SK-N-SH (cell line): ENCODE data around the gene KCNC3. TPM values are rescaled to one million over a fixed set of nuclear protein-coding genes. Genes with fewer than 3 reads are reported as not detected.

Experiments
- CTCF ChIA-PET: fragments of 300-600, 350-600 bp; formaldehyde crosslinking; extraction: SDS; loops from one replicate; lab custom pipeline; 2021; lab: Yijun Ruan, JAX
- POLR2A ChIA-PET: fragments of 350-600 bp; sonication (Branson Sonifier 250); formaldehyde crosslinking; extraction: SDS; loops from one replicate; lab custom pipeline; 2020; ENCODE audit warnings: antibody characterized with exemption, inconsistent platforms; lab: Yijun Ruan, JAX
- DNase-seq: peaks from one replicate; pipeline ENCODE4 v3.0.0; 2012
- H2AFZ ChIP-seq: fragments of 200-600 bp; sonication (generic); 2 replicates; pipeline ENCODE4 v1.8.1; 2016; ENCODE audit warnings: antibody characterized with exemption, mild to moderate bottlenecking, low read depth
- H3F3A ChIP-seq: fragments of 200-600 bp; sonication (generic); replicated peaks from 2 replicates; pipeline ENCODE3; 2016; ENCODE audit warnings: antibody characterized with exemption, mild to moderate bottlenecking; ENCODE audit not compliant: insufficient read depth
- H3K27ac ChIP-seq, 2 experiments: fragments of 200-500 bp in 1 of 2; fragments of 200-600 bp in 1 of 2; sonication (Bioruptor generic) in 1 of 2; sonication (generic), shearing (Covaris generic) in 1 of 2; 2 replicates each; pipeline versions ENCODE4 v1.5.1 to v1.6.1; 2014 to 2016; ENCODE audit warnings: low read depth in 2 of 2, inconsistent platforms in 1 of 2, low read length in 1 of 2, mild to moderate bottlenecking in 1 of 2, mixed read lengths in 1 of 2
- H3K27me3 ChIP-seq: fragments of 200-600 bp; sonication (generic), shearing (Covaris generic); 2 replicates; pipeline ENCODE4 v1.6.1; 2016; ENCODE audit warnings: mixed run types; ENCODE audit not compliant: insufficient read depth
- H3K36me3 ChIP-seq, 2 experiments: fragments of 200-500 bp in 1 of 2; fragments of 200-600 bp in 1 of 2; sonication (Bioruptor generic) in 1 of 2; sonication (generic) in 1 of 2; replicated peaks in 1 of 2; 2 replicates each; pipeline versions ENCODE3 to v1.5.1; 2014 to 2016; ENCODE audit warnings: low read length in 1 of 2, mild to moderate bottlenecking in 1 of 2; ENCODE audit not compliant: insufficient read depth in 2 of 2, control insufficient read depth in 1 of 2
- H3K4me1 ChIP-seq, 2 experiments: fragments of 200-500 bp in 1 of 2; fragments of 200-600 bp in 1 of 2; sonication (Bioruptor generic) in 1 of 2; sonication (generic), shearing (Covaris generic) in 1 of 2; 2 replicates each; pipeline versions ENCODE4 v1.5.1 to v1.6.1; 2014 to 2016; ENCODE audit warnings: low read depth in 1 of 2, low read length in 1 of 2, mixed run types in 1 of 2; ENCODE audit not compliant: insufficient read depth in 2 of 2, control insufficient read depth in 1 of 2
- H3K4me2 ChIP-seq: fragments of 200-600 bp; sonication (generic), shearing (Covaris generic); 2 replicates; pipeline ENCODE4 v1.6.1; 2017; ENCODE audit warnings: mixed run types
- H3K4me3 ChIP-seq, 2 experiments: fragments of 200-500 bp in 1 of 2; fragments of 200-600 bp in 1 of 2; sonication (Bioruptor generic) in 1 of 2; sonication (generic), shearing (Covaris generic) in 1 of 2; 2 replicates each; pipeline versions ENCODE4 v1.5.1 to v1.8.1; 2014 to 2016; ENCODE audit warnings: low read depth in 2 of 2, inconsistent platforms in 1 of 2, low read length in 1 of 2, mild to moderate bottlenecking in 1 of 2, mixed read lengths in 1 of 2, moderate library complexity in 1 of 2
- H3K79me2 ChIP-seq: fragments of 200-600 bp; sonication (generic); 2 replicates; pipeline ENCODE4 v1.8.1; 2017; ENCODE audit warnings: mild to moderate bottlenecking; ENCODE audit not compliant: insufficient read depth
- H3K9ac ChIP-seq: fragments of 200-600 bp; sonication (generic); 2 replicates; pipeline ENCODE4 v1.6.1; 2017; ENCODE audit warnings: mixed run types
- H3K9me2 ChIP-seq: fragments of 200-600 bp; sonication (generic); 2 replicates; pipeline ENCODE4 v1.6.1; 2017; ENCODE audit warnings: mixed run types
- H3K9me3 ChIP-seq: fragments of 200-600 bp; sonication (generic); 2 replicates; pipeline ENCODE4 v1.6.1; 2017; ENCODE audit warnings: mixed run types, mild to moderate bottlenecking, moderate library complexity
- H4K20me1 ChIP-seq: fragments of 200-600 bp; sonication (generic); 2 replicates; pipeline ENCODE4 v1.6.1; 2017; ENCODE audit warnings: mild to moderate bottlenecking, mixed run types; ENCODE audit not compliant: insufficient read depth
- FOXM1 ChIP-seq: IDR thresholded peaks from 2 replicates; pipeline ENCODE4 v1.4.0; 2012; ENCODE audit warnings: low read depth, mild to moderate bottlenecking
- GATA2 ChIP-seq: sonication (generic); formaldehyde crosslinking; IDR thresholded peaks from 2 replicates; pipeline ENCODE4 v1.5.0; 2020; ENCODE audit warnings: mild to moderate bottlenecking, missing genetic modification reagents
- MEF2A ChIP-seq: IDR thresholded peaks from 2 replicates; pipeline ENCODE4 v1.4.0; 2012; ENCODE audit warnings: low read depth, borderline replicate concordance
- RCOR1 ChIP-seq: fragments of 150-350 bp; IDR thresholded peaks from 2 replicates; pipeline ENCODE4 v1.6.1; 2017; ENCODE audit warnings: antibody characterized with exemption, low read length
- SMC3 ChIP-seq: IDR thresholded peaks from 2 replicates; pipeline ENCODE4 v1.6.1; 2012; ENCODE audit warnings: low read depth, low read length, improper control_type of control experiment
- TAF1 ChIP-seq: IDR thresholded peaks from 2 replicates; pipeline ENCODE4 v1.6.1; 2012; ENCODE audit warnings: low read depth, mild to moderate bottlenecking, low read length, moderate library complexity, borderline replicate concordance
- TCF12 ChIP-seq: IDR thresholded peaks from 2 replicates; pipeline ENCODE4 v1.4.0; 2012
- TEAD4 ChIP-seq: IDR thresholded peaks from 2 replicates; pipeline ENCODE4 v1.4.0; 2012; ENCODE audit warnings: mild to moderate bottlenecking, borderline replicate concordance; ENCODE audit not compliant: insufficient read depth
- WGBS: methylation state at CpG from one replicate; pipeline ENCODE4 v1.1.6; 2017; ENCODE audit warnings: low lambda C conversion rate; 5-methylcytosine and 5-hydroxymethylcytosine counted together
- polyA plus RNA-seq, 3 experiments: library from polyadenylated mRNA; depleted of rRNA; stranded (reverse); fragments of >200 nt; gene quantifications; 2 replicates each; pipeline ENCODE4 v1.2.3, GENCODE V29; 2012
- TF ChIP-seq, protein P1 (sequence below): fragments of 200-600 bp; sonication (generic); IDR thresholded peaks from 2 replicates; pipeline ENCODE4 v1.6.1; 2017; ENCODE audit warnings: antibody characterized with exemption, mild to moderate bottlenecking, moderate library complexity
- TF ChIP-seq, protein P2 (sequence below): IDR thresholded peaks from 2 replicates; pipeline ENCODE4 v1.4.0; 2012; ENCODE audit warnings: low read depth, borderline replicate concordance
- TF ChIP-seq, protein P3 (sequence below): fragments of 150-350 bp; IDR thresholded peaks from 2 replicates; pipeline ENCODE4 v1.6.1; 2017; ENCODE audit warnings: antibody characterized with exemption, low read length, low read depth, borderline replicate concordance
- TF ChIP-seq, protein P4 (sequence below): IDR thresholded peaks from 2 replicates; pipeline ENCODE4 v1.6.1; 2012; ENCODE audit warnings: mild to moderate bottlenecking, low read depth, low read length, moderate library complexity
- TF ChIP-seq, protein P5 (sequence below): fragments of 150-350 bp; IDR thresholded peaks from 2 replicates; pipeline ENCODE4 v1.6.1; 2016; ENCODE audit warnings: mild to moderate bottlenecking, low read depth, low read length

KCNC3 gene
- polyA plus RNA-seq, 1 of the 3 experiments (the other 2 are of a cell fraction), result 0.30 TPM

DNA sequence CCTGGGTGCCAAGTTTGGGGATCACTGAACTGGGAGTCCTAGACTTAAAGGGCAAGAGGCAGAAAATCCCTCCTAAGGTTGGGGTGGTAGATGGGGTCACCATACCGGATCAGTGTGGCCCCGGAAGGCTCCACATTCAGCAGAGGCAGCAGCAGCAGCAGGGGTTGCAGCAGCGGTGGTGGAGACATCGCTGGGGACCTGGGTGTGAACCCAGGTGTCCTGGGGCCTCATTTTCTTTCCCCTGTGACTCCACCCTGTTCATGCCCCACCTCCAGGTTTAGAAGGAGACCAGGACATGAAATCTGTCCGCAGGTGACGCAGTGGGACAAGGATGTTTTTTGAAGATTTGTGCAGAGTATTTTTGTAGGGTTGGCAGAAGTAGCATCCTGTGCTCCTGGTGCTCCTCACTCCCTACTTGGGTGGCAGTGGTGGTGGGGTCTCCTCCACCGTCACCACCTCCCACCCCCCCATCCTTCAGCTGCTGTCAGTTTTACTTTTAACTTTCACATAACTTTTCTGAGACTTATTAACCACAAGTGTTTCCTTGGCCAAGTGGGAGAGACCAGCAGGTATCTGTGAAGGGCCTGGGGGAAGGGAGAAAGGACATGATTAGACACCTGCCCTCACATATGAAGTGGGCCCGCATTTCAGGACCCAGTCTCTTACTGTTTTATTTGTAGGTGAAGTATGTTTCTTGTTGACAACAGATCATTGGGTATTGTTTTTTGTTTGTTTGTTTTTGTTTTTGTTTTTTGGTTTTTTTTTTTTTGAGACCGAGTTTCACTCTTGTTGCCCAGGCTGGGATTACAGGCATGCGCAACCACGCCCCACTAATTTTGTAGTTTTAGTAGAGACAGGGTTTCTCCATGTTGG lies 36.5 kb upstream of the KCNC3 start, which contains the start of gene NAPSA (continued):
- TF ChIP-seq, protein P1, sequence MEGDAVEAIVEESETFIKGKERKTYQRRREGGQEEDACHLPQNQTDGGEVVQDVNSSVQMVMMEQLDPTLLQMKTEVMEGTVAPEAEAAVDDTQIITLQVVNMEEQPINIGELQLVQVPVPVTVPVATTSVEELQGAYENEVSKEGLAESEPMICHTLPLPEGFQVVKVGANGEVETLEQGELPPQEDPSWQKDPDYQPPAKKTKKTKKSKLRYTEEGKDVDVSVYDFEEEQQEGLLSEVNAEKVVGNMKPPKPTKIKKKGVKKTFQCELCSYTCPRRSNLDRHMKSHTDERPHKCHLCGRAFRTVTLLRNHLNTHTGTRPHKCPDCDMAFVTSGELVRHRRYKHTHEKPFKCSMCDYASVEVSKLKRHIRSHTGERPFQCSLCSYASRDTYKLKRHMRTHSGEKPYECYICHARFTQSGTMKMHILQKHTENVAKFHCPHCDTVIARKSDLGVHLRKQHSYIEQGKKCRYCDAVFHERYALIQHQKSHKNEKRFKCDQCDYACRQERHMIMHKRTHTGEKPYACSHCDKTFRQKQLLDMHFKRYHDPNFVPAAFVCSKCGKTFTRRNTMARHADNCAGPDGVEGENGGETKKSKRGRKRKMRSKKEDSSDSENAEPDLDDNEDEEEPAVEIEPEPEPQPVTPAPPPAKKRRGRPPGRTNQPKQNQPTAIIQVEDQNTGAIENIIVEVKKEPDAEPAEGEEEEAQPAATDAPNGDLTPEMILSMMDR, result no peak
- TF ChIP-seq FOXM1 (no peak), TEAD4 (no peak), SMC3 (no peak)
- TF ChIP-seq, protein P2, sequence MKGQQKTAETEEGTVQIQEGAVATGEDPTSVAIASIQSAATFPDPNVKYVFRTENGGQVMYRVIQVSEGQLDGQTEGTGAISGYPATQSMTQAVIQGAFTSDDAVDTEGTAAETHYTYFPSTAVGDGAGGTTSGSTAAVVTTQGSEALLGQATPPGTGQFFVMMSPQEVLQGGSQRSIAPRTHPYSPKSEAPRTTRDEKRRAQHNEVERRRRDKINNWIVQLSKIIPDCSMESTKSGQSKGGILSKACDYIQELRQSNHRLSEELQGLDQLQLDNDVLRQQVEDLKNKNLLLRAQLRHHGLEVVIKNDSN, result no peak
- TF ChIP-seq, protein P3, sequence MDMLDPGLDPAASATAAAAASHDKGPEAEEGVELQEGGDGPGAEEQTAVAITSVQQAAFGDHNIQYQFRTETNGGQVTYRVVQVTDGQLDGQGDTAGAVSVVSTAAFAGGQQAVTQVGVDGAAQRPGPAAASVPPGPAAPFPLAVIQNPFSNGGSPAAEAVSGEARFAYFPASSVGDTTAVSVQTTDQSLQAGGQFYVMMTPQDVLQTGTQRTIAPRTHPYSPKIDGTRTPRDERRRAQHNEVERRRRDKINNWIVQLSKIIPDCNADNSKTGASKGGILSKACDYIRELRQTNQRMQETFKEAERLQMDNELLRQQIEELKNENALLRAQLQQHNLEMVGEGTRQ, result no peak

DNA sequence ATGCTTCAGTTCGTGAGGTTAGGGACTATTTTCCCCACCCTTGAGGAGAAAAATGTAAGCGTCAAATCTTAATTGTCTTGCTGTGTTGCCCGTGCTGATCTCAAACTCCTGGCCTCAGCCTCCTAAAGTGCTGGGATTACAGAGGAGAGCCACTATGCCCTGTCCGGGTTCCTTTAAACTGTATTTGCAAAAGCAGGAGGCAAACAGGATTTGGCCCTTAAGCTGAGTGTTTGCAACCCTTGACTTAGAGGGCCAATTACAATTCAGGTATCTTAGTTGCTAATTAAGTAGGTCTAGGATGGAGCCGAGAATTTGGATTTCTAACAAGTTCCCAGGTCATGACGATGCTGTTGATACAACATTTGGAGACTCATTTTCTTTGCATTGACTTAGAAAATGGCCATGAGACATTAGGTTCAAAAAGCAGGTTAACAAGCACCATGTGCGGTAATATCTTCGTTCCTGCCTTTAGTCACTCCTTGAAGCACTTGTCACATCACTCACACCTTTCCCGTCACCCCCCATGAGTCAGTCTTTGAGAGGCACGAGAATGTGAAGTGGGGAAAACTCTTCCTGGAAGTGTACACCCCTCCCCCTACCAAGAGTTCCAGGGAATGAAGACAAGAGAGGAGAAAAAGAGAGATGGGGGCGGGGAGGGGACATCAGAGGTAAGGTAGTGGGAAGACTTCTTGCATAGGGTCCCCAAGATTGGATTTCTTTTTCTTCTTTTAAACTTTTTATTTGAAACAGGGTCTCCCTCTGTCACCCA lies 33.7 kb upstream of the KCNC3 start:
- Histone ChIP-seq H3K9me2 (no peaks in the 10 kb centered on the region), H2AFZ (no peak overlapping the region), H3K4me2 (no peak overlapping the region), H3K79me2 (no peaks in the 10 kb centered on the region), H3K4me1 (peaks cover 0 to 4% of the 10 kb centered on the region in 2 experiments; a peak in 1 of 4 replicates), H3F3A (no peaks in the 10 kb centered on the region), H3K4me3 (no peak overlapping the region), H3K27me3 (no peaks in the 10 kb centered on the region), H3K9ac (no peak overlapping the region), H3K27ac (no peak overlapping the region), H3K9me3 (no peaks in the 10 kb centered on the region), H3K36me3 (no peaks in the 10 kb centered on the region), H4K20me1 (no peaks in the 10 kb centered on the region)
- CTCF ChIA-PET, result interaction anchor here (1.9 to 2.4 kb wide), 2 partner anchors 98 kb away, joined by 5 to 8 read pairs; no protein-coding TSS in a partner anchor
- DNase-seq, result no peak
- POLR2A ChIA-PET, result no interaction called here
- WGBS, result 50% methylated on average over 11 of the region's 11 CpGs
- TF ChIP-seq, protein P4, sequence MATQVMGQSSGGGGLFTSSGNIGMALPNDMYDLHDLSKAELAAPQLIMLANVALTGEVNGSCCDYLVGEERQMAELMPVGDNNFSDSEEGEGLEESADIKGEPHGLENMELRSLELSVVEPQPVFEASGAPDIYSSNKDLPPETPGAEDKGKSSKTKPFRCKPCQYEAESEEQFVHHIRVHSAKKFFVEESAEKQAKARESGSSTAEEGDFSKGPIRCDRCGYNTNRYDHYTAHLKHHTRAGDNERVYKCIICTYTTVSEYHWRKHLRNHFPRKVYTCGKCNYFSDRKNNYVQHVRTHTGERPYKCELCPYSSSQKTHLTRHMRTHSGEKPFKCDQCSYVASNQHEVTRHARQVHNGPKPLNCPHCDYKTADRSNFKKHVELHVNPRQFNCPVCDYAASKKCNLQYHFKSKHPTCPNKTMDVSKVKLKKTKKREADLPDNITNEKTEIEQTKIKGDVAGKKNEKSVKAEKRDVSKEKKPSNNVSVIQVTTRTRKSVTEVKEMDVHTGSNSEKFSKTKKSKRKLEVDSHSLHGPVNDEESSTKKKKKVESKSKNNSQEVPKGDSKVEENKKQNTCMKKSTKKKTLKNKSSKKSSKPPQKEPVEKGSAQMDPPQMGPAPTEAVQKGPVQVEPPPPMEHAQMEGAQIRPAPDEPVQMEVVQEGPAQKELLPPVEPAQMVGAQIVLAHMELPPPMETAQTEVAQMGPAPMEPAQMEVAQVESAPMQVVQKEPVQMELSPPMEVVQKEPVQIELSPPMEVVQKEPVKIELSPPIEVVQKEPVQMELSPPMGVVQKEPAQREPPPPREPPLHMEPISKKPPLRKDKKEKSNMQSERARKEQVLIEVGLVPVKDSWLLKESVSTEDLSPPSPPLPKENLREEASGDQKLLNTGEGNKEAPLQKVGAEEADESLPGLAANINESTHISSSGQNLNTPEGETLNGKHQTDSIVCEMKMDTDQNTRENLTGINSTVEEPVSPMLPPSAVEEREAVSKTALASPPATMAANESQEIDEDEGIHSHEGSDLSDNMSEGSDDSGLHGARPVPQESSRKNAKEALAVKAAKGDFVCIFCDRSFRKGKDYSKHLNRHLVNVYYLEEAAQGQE, result no peak
- TF ChIP-seq GATA2 (CRISPR knock-in tag), result no peak
- no peak for TF ChIP-seq TAF1
- no peak for TF ChIP-seq MEF2A
- TF ChIP-seq SMC3, result no peak
- TF ChIP-seq, protein P5, sequence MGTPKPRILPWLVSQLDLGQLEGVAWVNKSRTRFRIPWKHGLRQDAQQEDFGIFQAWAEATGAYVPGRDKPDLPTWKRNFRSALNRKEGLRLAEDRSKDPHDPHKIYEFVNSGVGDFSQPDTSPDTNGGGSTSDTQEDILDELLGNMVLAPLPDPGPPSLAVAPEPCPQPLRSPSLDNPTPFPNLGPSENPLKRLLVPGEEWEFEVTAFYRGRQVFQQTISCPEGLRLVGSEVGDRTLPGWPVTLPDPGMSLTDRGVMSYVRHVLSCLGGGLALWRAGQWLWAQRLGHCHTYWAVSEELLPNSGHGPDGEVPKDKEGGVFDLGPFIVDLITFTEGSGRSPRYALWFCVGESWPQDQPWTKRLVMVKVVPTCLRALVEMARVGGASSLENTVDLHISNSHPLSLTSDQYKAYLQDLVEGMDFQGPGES, result no peak
- TF ChIP-seq TCF12, result no peak
- TF ChIP-seq RCOR1, result no peak
- no peak for TF ChIP-seq TEAD4
